SK-N-SH treated with all-trans-retinoic acid at 6 μM for 48 hours (cell line): ENCODE measurements around the gene XCR1.

Source experiments
- ATAC-seq: fragments of 200-7000 bp; cut with Tn5 transposase; 3 replicates; pipeline ENCODE4 v1.9.1; 2020; ENCODE audit warnings: mild to moderate bottlenecking, moderate library complexity
- CREB5 ChIP-seq: fragments of 250-450 bp; sonication (Bioruptor Pico); IDR thresholded peaks from 2 replicates; pipeline ENCODE4 v1.5.1; 2020; ENCODE audit warnings: low read depth, mild to moderate bottlenecking, moderate library complexity
- CSDC2 ChIP-seq: fragments of 250-450 bp; sonication (Bioruptor Pico); IDR thresholded peaks from 2 replicates; pipeline ENCODE4 v1.5.0; 2020; ENCODE audit warnings: mild to moderate bottlenecking, moderate library complexity
- ESRRG ChIP-seq: fragments of 250-450 bp; sonication (Bioruptor Pico); IDR thresholded peaks from 2 replicates; pipeline ENCODE4 v1.6.1; 2021; ENCODE audit warnings: mild to moderate bottlenecking
- GLIS3 ChIP-seq: fragments of 250-450 bp; sonication (Bioruptor Pico); IDR thresholded peaks from 2 replicates; pipeline ENCODE4 v1.5.0; 2020; ENCODE audit warnings: mild to moderate bottlenecking, moderate library complexity
- ISL1 ChIP-seq: fragments of 250-450 bp; sonication (Bioruptor Pico); IDR thresholded peaks from 2 replicates; pipeline ENCODE4 v2.1.2; 2022; ENCODE audit warnings: mild to moderate bottlenecking, moderate library complexity
- OSR1 ChIP-seq: fragments of 250-450 bp; sonication (Bioruptor Pico); IDR thresholded peaks from 2 replicates; pipeline ENCODE4 v1.8.0; 2022; ENCODE audit warnings: moderate library complexity, mild to moderate bottlenecking, inconsistent platforms
- POU6F1 ChIP-seq: fragments of 250-450 bp; sonication (Bioruptor Pico); IDR thresholded peaks from 2 replicates; pipeline ENCODE4 v1.8.0; 2021; ENCODE audit warnings: low read depth, mild to moderate bottlenecking, moderate library complexity, borderline replicate concordance
- PPARA ChIP-seq: fragments of 250-450 bp; sonication (Bioruptor Pico); IDR thresholded peaks from 2 replicates; pipeline ENCODE4 v1.5.0; 2020; ENCODE audit warnings: mild to moderate bottlenecking, borderline replicate concordance
- RARB ChIP-seq: fragments of 250-450 bp; sonication (Bioruptor Pico); IDR thresholded peaks from 2 replicates; pipeline ENCODE4 v1.8.0; 2021; ENCODE audit warnings: mild to moderate bottlenecking, moderate library complexity
- SNAI2 ChIP-seq: fragments of 250-450 bp; sonication (Bioruptor Pico); IDR thresholded peaks from 2 replicates; pipeline ENCODE4 v1.5.0; 2020; ENCODE audit warnings: mild to moderate bottlenecking, moderate library complexity
- TCF4 ChIP-seq: fragments of 250-450 bp; sonication (Bioruptor Pico); IDR thresholded peaks from 2 replicates; pipeline ENCODE4 v1.8.0; 2021; ENCODE audit warnings: mild to moderate bottlenecking, moderate library complexity, borderline replicate concordance
- TOX ChIP-seq: fragments of 250-450 bp; sonication (Bioruptor Pico); IDR thresholded peaks from 2 replicates; pipeline ENCODE4 v1.8.0; 2021; ENCODE audit warnings: mild to moderate bottlenecking, moderate library complexity, borderline replicate concordance
- TSHZ2 ChIP-seq: fragments of 250-450 bp; sonication (Bioruptor Pico); IDR thresholded peaks from 2 replicates; pipeline ENCODE4 v1.5.0; 2020; ENCODE audit warnings: mild to moderate bottlenecking, moderate library complexity
- ZC3H10 ChIP-seq: fragments of 250-450 bp; sonication (Bioruptor Pico); IDR thresholded peaks from 2 replicates; pipeline ENCODE4 v1.5.1; 2021; ENCODE audit warnings: mild to moderate bottlenecking, moderate library complexity
- ZFP3 ChIP-seq: fragments of 250-450 bp; sonication (Bioruptor Pico); IDR thresholded peaks from 2 replicates; pipeline ENCODE4 v1.5.0; 2020; ENCODE audit warnings: mild to moderate bottlenecking, moderate library complexity
- ZFP30 ChIP-seq: fragments of 450-650 bp; formaldehyde crosslinking; IDR thresholded peaks from 2 replicates; pipeline ENCODE4 v1.5.0; 2022; ENCODE audit warnings: mild to moderate bottlenecking, moderate library complexity
- ZNF565 ChIP-seq: fragments of 450-650 bp; formaldehyde crosslinking; conservative IDR thresholded peaks from 2 replicates; pipeline ENCODE4 v1.5.0; 2020; ENCODE audit warnings: low read depth, mild to moderate bottlenecking, moderate library complexity
- ZNF70 ChIP-seq: fragments of 450-650 bp; formaldehyde crosslinking; IDR thresholded peaks from 2 replicates; pipeline ENCODE4 v1.5.0; 2020; ENCODE audit warnings: mild to moderate bottlenecking, moderate library complexity
- ZNF8 ChIP-seq: fragments of 450-650 bp; formaldehyde crosslinking; IDR thresholded peaks from 2 replicates; pipeline ENCODE4 v1.5.0; 2020; ENCODE audit warnings: mild to moderate bottlenecking, moderate library complexity
- TF ChIP-seq, protein P1 (sequence below): fragments of 250-450 bp; sonication (Bioruptor Pico); IDR thresholded peaks from 2 replicates; pipeline ENCODE4 v1.8.0; 2020; ENCODE audit warnings: mild to moderate bottlenecking, moderate library complexity, borderline replicate concordance
- TF ChIP-seq, protein P2 (sequence below): fragments of 250-450 bp; sonication (Bioruptor Pico); IDR thresholded peaks from 2 replicates; pipeline ENCODE4 v1.5.1; 2021; ENCODE audit warnings: mild to moderate bottlenecking, moderate library complexity

XCR1 gene

DNA sequence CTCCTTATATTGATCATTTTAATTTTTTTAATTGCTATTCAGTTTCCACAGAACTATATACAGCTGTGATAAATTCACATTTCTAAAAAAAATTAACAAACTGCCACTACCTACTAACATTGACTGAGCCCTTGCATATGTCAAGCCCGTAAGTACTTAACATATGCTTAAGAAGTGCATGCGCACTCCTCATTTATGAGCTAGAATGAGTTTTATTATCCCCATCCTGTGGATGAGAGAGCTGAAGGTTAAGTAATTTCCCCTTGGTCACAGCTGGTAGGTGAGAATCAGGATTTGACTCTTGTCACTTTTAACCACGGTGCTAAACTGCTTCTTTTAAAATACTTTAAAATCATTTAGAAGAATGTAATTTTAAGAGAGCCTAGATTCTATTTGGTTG, 58.2 kb downstream of the XCR1 start:
- no peak for ATAC-seq

DNA sequence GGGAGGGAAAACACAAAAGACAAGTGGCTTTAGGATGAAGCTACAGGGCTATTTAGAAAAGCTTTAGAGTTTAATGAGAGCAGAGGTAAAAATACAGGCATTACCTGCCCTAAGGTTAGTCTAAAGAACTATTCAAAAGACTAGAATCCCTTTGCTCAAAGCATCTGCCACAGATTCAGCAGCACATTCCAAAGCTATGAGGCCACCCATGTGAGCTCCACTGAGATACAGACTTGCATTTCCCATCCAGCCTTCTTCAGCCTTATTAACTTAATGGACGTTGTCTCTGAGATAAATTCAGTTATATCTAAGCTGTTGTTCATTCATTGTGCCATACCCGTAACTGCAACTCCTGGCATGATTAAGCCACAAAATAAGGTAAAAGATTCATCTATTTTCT, 58.6 kb downstream of the XCR1 start:
- peak; percentile 95 for ATAC-seq

More for the DNA sequence above, 58.2 kb downstream of the XCR1 start:
- TF ChIP-seq CREB5 (CRISPR knock-in tag), result no peak
- no peak for TF ChIP-seq ZC3H10 (CRISPR knock-in tag)
- no peak for TF ChIP-seq GLIS3
- TF ChIP-seq TSHZ2 (CRISPR knock-in tag), result no peak
- no peak for TF ChIP-seq ZFP30 (CRISPR knock-in tag)
- no peak for TF ChIP-seq PPARA (CRISPR knock-in tag)
- no peak for TF ChIP-seq ZNF70
- TF ChIP-seq POU6F1, result no peak
- TF ChIP-seq ESRRG (CRISPR knock-in tag), result no peak
- TF ChIP-seq, protein P1, sequence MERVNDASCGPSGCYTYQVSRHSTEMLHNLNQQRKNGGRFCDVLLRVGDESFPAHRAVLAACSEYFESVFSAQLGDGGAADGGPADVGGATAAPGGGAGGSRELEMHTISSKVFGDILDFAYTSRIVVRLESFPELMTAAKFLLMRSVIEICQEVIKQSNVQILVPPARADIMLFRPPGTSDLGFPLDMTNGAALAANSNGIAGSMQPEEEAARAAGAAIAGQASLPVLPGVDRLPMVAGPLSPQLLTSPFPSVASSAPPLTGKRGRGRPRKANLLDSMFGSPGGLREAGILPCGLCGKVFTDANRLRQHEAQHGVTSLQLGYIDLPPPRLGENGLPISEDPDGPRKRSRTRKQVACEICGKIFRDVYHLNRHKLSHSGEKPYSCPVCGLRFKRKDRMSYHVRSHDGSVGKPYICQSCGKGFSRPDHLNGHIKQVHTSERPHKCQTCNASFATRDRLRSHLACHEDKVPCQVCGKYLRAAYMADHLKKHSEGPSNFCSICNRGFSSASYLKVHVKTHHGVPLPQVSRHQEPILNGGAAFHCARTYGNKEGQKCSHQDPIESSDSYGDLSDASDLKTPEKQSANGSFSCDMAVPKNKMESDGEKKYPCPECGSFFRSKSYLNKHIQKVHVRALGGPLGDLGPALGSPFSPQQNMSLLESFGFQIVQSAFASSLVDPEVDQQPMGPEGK (CRISPR knock-in tag), result no peak
- TF ChIP-seq, protein P2, sequence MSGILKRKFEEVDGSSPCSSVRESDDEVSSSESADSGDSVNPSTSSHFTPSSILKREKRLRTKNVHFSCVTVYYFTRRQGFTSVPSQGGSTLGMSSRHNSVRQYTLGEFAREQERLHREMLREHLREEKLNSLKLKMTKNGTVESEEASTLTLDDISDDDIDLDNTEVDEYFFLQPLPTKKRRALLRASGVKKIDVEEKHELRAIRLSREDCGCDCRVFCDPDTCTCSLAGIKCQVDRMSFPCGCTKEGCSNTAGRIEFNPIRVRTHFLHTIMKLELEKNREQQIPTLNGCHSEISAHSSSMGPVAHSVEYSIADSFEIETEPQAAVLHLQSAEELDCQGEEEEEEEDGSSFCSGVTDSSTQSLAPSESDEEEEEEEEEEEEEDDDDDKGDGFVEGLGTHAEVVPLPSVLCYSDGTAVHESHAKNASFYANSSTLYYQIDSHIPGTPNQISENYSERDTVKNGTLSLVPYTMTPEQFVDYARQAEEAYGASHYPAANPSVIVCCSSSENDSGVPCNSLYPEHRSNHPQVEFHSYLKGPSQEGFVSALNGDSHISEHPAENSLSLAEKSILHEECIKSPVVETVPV, result no peak
- TF ChIP-seq ZNF8 (CRISPR knock-in tag), result no peak
- TF ChIP-seq ISL1 (CRISPR knock-in tag), result no peak
- no peak for TF ChIP-seq CSDC2 (CRISPR knock-in tag)
- no peak for TF ChIP-seq RARB
- no peak for TF ChIP-seq OSR1 (CRISPR knock-in tag)
- TF ChIP-seq TCF4 (CRISPR knock-in tag), result no peak
- no peak for TF ChIP-seq ZFP3 (CRISPR knock-in tag)
- TF ChIP-seq TOX (CRISPR knock-in tag), result no peak

More for the DNA sequence above, 58.6 kb downstream of the XCR1 start:
- TF ChIP-seq SNAI2 (CRISPR knock-in tag) (no peak), RARB (no peak), ZNF565 (CRISPR knock-in tag) (no peak), TCF4 (CRISPR knock-in tag) (no peak), ISL1 (CRISPR knock-in tag) (peak; percentile 28; the same call in 1 of the 2 replicates), CREB5 (CRISPR knock-in tag) (peak; percentile 48; the same call in 1 of the 2 replicates), GLIS3 (no peak)
- TF ChIP-seq, protein P1 (CRISPR knock-in tag), result no peak
